K562 (cell line): ENCODE measurements around the gene ERMARD. TPM values are rescaled to one million over a fixed set of nuclear protein-coding genes. Genes with fewer than 3 reads are reported as not detected.
A peak's percentile ranks its signal among the peaks of the same experiment; 100 is the strongest.

Experiments used
- ATAC-seq: fragments of 200-7000 bp; cut with Tn5 transposase; 3 replicates; pipeline ENCODE4 v1.9.1; 2020; ENCODE audit warnings: moderate library complexity
- BruUV-seq: library from RNA; stranded (reverse); fragments of 400-500 nt; replicated peaks from 2 replicates; lab custom pipeline; 2021; lab: Mats Ljungman, UMichigan
- CTCF ChIA-PET: fragments of 300-600 bp; formaldehyde crosslinking; extraction: SDS; loops from one replicate; lab custom pipeline; 2021; ENCODE audit warnings: low intra/inter-chr PET ratio; lab: Yijun Ruan, JAX
- POLR2A ChIA-PET: fragments of 300-600, 350-650 bp; sonication (Branson Sonifier 250); formaldehyde crosslinking; extraction: SDS; loops from one replicate; lab custom pipeline; 2021; ENCODE audit warnings: antibody characterized with exemption, inconsistent platforms; lab: Yijun Ruan, JAX
- DNase-seq, 4 experiments: peaks; one replicate each; pipeline versions ENCODE4 v3.0.0 to v3.0.0-alpha.2; 2011 to 2018; ENCODE audit warnings: low spot score in 3 of 4, mixed read lengths in 3 of 4; ENCODE audit errors: extremely low read depth in 1 of 4
- FAIRE-seq: peaks from 2 replicates; lab custom pipeline; 2011; peaks lifted over from hg19 to GRCh38; lab: Jason Lieb, UNC
- H2AFZ ChIP-seq: 2 replicates; pipeline ENCODE4 v1.6.0; 2011; ENCODE audit warnings: low read depth, low read length, control low read depth, inconsistent platforms
- H3K27ac ChIP-seq: fragments of 200-600 bp; 3 replicates; pipeline ENCODE4 v1.8.0; 2011; ENCODE audit warnings: low read depth, mild to moderate bottlenecking, control low read depth, inconsistent platforms, low read length, moderate library complexity, mixed read lengths; ENCODE audit errors: extremely low read depth
- H3K27me3 ChIP-seq, 2 experiments: fragments of 300-600 bp in 1 of 2; 2 replicates in 1 of 2; 3 replicates in 1 of 2; pipeline versions ENCODE4 v1.6.0 to v1.8.0; 2011; ENCODE audit warnings: inconsistent platforms in 2 of 2, low read length in 2 of 2, mild to moderate bottlenecking in 1 of 2, mixed read lengths in 1 of 2, moderate library complexity in 1 of 2; ENCODE audit not compliant: control insufficient read depth in 2 of 2, insufficient read depth in 2 of 2
- H3K36me3 ChIP-seq: fragments of 300-600 bp; 3 replicates; pipeline ENCODE4 v1.8.0; 2011; ENCODE audit warnings: mild to moderate bottlenecking, low read length, inconsistent platforms; ENCODE audit not compliant: control insufficient read depth, insufficient read depth
- H3K4me1 ChIP-seq, 2 experiments: fragments of 200-600 bp in 1 of 2; replicated peaks in 1 of 2; 2 replicates in 1 of 2; 3 replicates in 1 of 2; pipeline versions ENCODE4 v1.5.1 to v1.8.0; 2011; ENCODE audit warnings: inconsistent platforms in 2 of 2, low read length in 2 of 2, mild to moderate bottlenecking in 1 of 2, mixed read lengths in 1 of 2, moderate library complexity in 1 of 2; ENCODE audit not compliant: control insufficient read depth in 2 of 2, insufficient read depth in 2 of 2
- H3K4me2 ChIP-seq: 2 replicates; pipeline ENCODE4 v1.6.1; 2011; ENCODE audit warnings: low read length, control low read depth, inconsistent platforms, mixed read lengths; ENCODE audit not compliant: insufficient read depth
- H3K4me3 ChIP-seq: fragments of 200-600 bp; sonication (generic), shearing (Covaris generic); 2 replicates; pipeline ENCODE4 v1.5.1; 2016; ENCODE audit warnings: control low read depth, inconsistent platforms
- H3K79me2 ChIP-seq: fragments of 200-600 bp; 3 replicates; pipeline ENCODE4 v1.8.0; 2011; ENCODE audit warnings: low read length, inconsistent platforms; ENCODE audit not compliant: control insufficient read depth, insufficient read depth
- H3K9ac ChIP-seq, 2 experiments: 2 replicates each; pipeline versions ENCODE4 v1.6.0 to v1.6.1; 2011; ENCODE audit warnings: low read depth in 2 of 2, low read length in 2 of 2, control low read depth in 1 of 2, inconsistent platforms in 1 of 2, mild to moderate bottlenecking in 1 of 2, mixed read lengths in 1 of 2; ENCODE audit not compliant: insufficient read depth in 1 of 2
- H3K9me1 ChIP-seq: one replicate; pipeline ENCODE4 v1.6.0; 2011; ENCODE audit warnings: inconsistent platforms, mild to moderate bottlenecking, low read length, moderate library complexity; ENCODE audit not compliant: control insufficient read depth, insufficient read depth
- H3K9me3 ChIP-seq: replicated peaks from 2 replicates; pipeline ENCODE4 v1.5.1; 2011; ENCODE audit warnings: low read depth, low read length, inconsistent platforms; ENCODE audit not compliant: control insufficient read depth, insufficient read depth
- H4K20me1 ChIP-seq: replicated peaks from 2 replicates; pipeline ENCODE4 v1.6.1; 2011; ENCODE audit warnings: low read length, inconsistent platforms, mixed read lengths; ENCODE audit not compliant: control insufficient read depth, insufficient read depth
- EZH2 ChIP-seq: IDR thresholded peaks from 2 replicates; pipeline ENCODE4 v1.6.1; 2012; ENCODE audit warnings: low read depth, mild to moderate bottlenecking, inconsistent platforms, low read length, borderline replicate concordance
- HNRNPLL ChIP-seq: fragments of 200-400 bp; formaldehyde crosslinking; IDR thresholded peaks from 2 replicates; pipeline ENCODE4 v1.6.1; 2017; ENCODE audit warnings: low read length, low read depth, mild to moderate bottlenecking; ENCODE audit not compliant: poor library complexity, severe bottlenecking
- NFE2 ChIP-seq: IDR thresholded peaks from 2 replicates; pipeline ENCODE4 v1.6.1; 2014; ENCODE audit warnings: antibody characterized with exemption, low read depth
- NFIC ChIP-seq: fragments of 450-650 bp; IDR thresholded peaks from 2 replicates; pipeline ENCODE4 v1.6.1; 2017; ENCODE audit warnings: mild to moderate bottlenecking, inconsistent platforms
- PHF21A ChIP-seq: fragments of 450-650 bp; IDR thresholded peaks from 2 replicates; pipeline ENCODE4 v1.6.1; 2017; ENCODE audit warnings: low read depth, borderline replicate concordance
- SRSF9 ChIP-seq: fragments of 200-400 bp; formaldehyde crosslinking; IDR thresholded peaks from 2 replicates; pipeline ENCODE4 v1.6.1; 2017; ENCODE audit warnings: low read depth, low read length, borderline replicate concordance
- ZNF282 ChIP-seq: sonication (generic); formaldehyde crosslinking; IDR thresholded peaks from 2 replicates; pipeline ENCODE4 v1.8.1; 2023; ENCODE audit warnings: missing genetic modification reagents
- ZNF561 ChIP-seq: fragments of 450-650 bp; formaldehyde crosslinking; conservative IDR thresholded peaks from 2 replicates; pipeline ENCODE4 v1.4.0; 2020; ENCODE audit warnings: mild to moderate bottlenecking, moderate library complexity
- WGBS: fragments of 100-300 bp; shearing (Covaris generic); methylation state at CpG from one replicate; pipeline ENCODE4 v1.1.6; 2016; ENCODE audit warnings: low coverage, mixed read lengths; ENCODE audit not compliant: insufficient coverage; ENCODE audit errors: missing lambda C conversion rate; 5-methylcytosine and 5-hydroxymethylcytosine counted together
- in situ Hi-C: fragments of 300-500 bp; cut with MboI; formaldehyde crosslinking; loops from 4 replicates; pipeline ENCODE4 v1.15.0; 2018; ENCODE audit warnings: inconsistent platforms, mixed read lengths
- intact Hi-C: fragments of 100-400 bp; cut with micrococcal nuclease; formaldehyde crosslinking; loops from 2 replicates; pipeline ENCODE4 v1.14.2; 2022
- polyA plus RNA-seq, 8 experiments: library from polyadenylated mRNA; depleted of rRNA in 4 of 8; stranded (reverse) in 5 of 8; unstranded in 3 of 8; fragments of >200 nt; fragmentation: Nextera tagmentation in 2 of 8; fragmentation: Illumina TruSeq in 1 of 8; extraction: Ambion mirVana in 2 of 8; extraction: Trizol in 1 of 8; gene quantifications; 2 replicates each; pipeline versions ENCODE4 v1.2.1 to v1.2.3, GENCODE V29; 2011 to 2014; ENCODE audit warnings: inconsistent platforms in 1 of 8, missing spikeins in 1 of 8
- total RNA-seq, 7 experiments: library from RNA; depleted of rRNA in 6 of 7; stranded (reverse); fragments of >200 nt in 6 of 7; fragmentation: Illumina TruSeq in 2 of 7; extraction: Trizol in 2 of 7; gene quantifications; 2 replicates each; pipeline versions ENCODE4 v1.2.1 to v1.2.3, GENCODE V29; 2011 to 2021; ENCODE audit warnings: low replicate concordance in 1 of 7
- TF ChIP-seq, protein P1 (sequence below), 2 experiments: fragments of 200-800 bp in 1 of 2; sonication (Bioruptor generic) in 1 of 2; sonication (generic) in 1 of 2; formaldehyde crosslinking in 1 of 2; IDR thresholded peaks in 1 of 2; conservative IDR thresholded peaks in 1 of 2; 2 replicates each; pipeline versions ENCODE4 v1.5.0 to v1.6.1; 2016 to 2020; ENCODE audit warnings: missing compliant biosample characterization in 1 of 2, missing genetic modification characterization in 1 of 2, missing genetic modification reagents in 1 of 2
- TF ChIP-seq, protein P2 (sequence below), 3 experiments: fragments of 200-800 bp in 1 of 3; sonication (Bioruptor generic) in 1 of 3; sonication (generic) in 1 of 3; formaldehyde crosslinking in 1 of 3; IDR thresholded peaks; 2 replicates each; pipeline versions ENCODE4 v1.6.1 to v1.8.0; 2016 to 2022; ENCODE audit warnings: mild to moderate bottlenecking in 2 of 3, missing compliant biosample characterization in 2 of 3, missing genetic modification characterization in 2 of 3, missing genetic modification reagents in 1 of 3
- TF ChIP-seq, protein P3 (sequence below): fragments of 450-650 bp; IDR thresholded peaks from 2 replicates; pipeline ENCODE4 v1.6.1; 2018; ENCODE audit not compliant: partially characterized antibody

ERMARD gene
- total and polyA plus RNA-seq, 9 of the 15 experiments (the other 6 are each of a cell fraction or from before 2014, with no cell fraction given), result 14.5 to 68.6 (median 27.7) TPM

GRCh38 chr6:169701954-169702839 lies 49.2 kb upstream of the ERMARD start, which contains the start of the genes C6orf120 and WDR27 (continued):
- TF ChIP-seq, protein P1, sequence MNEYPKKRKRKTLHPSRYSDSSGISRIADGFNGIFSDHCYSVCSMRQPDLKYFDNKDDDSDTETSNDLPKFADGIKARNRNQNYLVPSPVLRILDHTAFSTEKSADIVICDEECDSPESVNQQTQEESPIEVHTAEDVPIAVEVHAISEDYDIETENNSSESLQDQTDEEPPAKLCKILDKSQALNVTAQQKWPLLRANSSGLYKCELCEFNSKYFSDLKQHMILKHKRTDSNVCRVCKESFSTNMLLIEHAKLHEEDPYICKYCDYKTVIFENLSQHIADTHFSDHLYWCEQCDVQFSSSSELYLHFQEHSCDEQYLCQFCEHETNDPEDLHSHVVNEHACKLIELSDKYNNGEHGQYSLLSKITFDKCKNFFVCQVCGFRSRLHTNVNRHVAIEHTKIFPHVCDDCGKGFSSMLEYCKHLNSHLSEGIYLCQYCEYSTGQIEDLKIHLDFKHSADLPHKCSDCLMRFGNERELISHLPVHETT (CRISPR knock-in tag; conservative IDR thresholded peaks at IDR 0.05 in 1 of 2, IDR thresholded peaks at IDR 0.05 in 1 of 2), result peak in 1 of 2 experiments; percentile 85; a peak in 2 of 4 replicates
- TF ChIP-seq NFE2 (no peak), PHF21A (no peak)

DNA sequence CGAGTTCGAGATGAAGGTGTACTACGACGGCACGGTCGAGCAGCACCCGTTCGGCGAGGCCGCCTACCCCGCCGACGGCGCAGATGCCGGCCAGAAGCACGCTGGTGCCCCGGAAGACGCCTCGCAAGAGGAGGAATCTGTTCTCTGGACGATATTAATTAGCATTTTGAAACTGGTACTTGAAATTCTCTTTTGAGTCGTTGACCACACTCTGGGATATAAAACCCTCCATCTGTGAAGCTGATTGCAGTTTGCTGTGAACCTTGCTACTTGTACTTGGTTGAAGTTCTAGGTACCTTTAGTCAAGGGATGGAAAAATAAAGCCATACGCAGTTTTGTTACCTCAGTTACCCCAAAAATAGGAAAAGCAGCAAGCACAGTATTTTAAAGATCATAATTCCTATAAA lies 48.6 kb upstream of the ERMARD start:
- peaks cover 13 to 19% of the 10 kb centered on the region in 2 experiments; a peak in 4 of 5 replicates for H3K4me1 ChIP-seq
- under 1% methylated on average over 22 of the region's 22 CpGs for WGBS
- FAIRE-seq (no peak), ATAC-seq (no peak), DNase-seq (no peak)
- peak overlapping the region; percentile 86 for H2AFZ ChIP-seq
- no peaks in the 10 kb centered on the region for H3K9me3 ChIP-seq
- H3K9ac ChIP-seq, result peak overlapping the region; percentile 94 to 96
- H3K4me3 ChIP-seq, result peak overlapping the region; percentile 74
- peaks cover 62% of the 10 kb centered on the region for H3K36me3 ChIP-seq
- no peaks in the 10 kb centered on the region; the same call in none of the 2 replicates for H4K20me1 ChIP-seq
- H3K79me2 ChIP-seq, result peaks cover 68% of the 10 kb centered on the region
- H3K9me1 ChIP-seq, result no peaks in the 10 kb centered on the region
- H3K27ac ChIP-seq, result peak overlapping the region; percentile 90
- H3K27me3 ChIP-seq, result no peaks in the 10 kb centered on the region
- intact Hi-C loops, result loop anchor here (1.0 kb wide), 1 partner anchor 48 kb away; the partner anchor contains the start of genes DYNLT2 and ERMARD
- in situ Hi-C loops, result no loop called here
- no TSS peak for BruUV-seq
- ChIA-PET CTCF (no interaction called here), POLR2A (interaction anchor here (0.7 to 5.2 kb wide), 13 partner anchors 8 to 312 kb away, joined by 3 to 24 read pairs (median 7); no protein-coding TSS in a partner anchor)
- H3K4me2 ChIP-seq, result peak overlapping the region; percentile 95
- 0 out of 2 replicates have a peak, but pooled peaks have one; percentile 61 for TF ChIP-seq ZNF282 (CRISPR knock-in tag)
- TF ChIP-seq NFIC, result peak; percentile 54; the same call in 1 of the 2 replicates
- no peak for TF ChIP-seq ZNF561 (CRISPR knock-in tag)
- peak; percentile 72 for TF ChIP-seq HNRNPLL
- TF ChIP-seq, protein P2, sequence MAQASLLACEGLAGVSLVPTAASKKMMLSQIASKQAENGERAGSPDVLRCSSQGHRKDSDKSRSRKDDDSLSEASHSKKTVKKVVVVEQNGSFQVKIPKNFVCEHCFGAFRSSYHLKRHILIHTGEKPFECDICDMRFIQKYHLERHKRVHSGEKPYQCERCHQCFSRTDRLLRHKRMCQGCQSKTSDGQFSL (CRISPR knock-in tag; IDR thresholded peaks at IDR 0.05), result 0 out of 2 replicates have a peak, but pooled peaks have one; percentile 10
- TF ChIP-seq, protein P2 (tag; IDR thresholded peaks at IDR 0.05), result no peak
- TF ChIP-seq, protein P3, sequence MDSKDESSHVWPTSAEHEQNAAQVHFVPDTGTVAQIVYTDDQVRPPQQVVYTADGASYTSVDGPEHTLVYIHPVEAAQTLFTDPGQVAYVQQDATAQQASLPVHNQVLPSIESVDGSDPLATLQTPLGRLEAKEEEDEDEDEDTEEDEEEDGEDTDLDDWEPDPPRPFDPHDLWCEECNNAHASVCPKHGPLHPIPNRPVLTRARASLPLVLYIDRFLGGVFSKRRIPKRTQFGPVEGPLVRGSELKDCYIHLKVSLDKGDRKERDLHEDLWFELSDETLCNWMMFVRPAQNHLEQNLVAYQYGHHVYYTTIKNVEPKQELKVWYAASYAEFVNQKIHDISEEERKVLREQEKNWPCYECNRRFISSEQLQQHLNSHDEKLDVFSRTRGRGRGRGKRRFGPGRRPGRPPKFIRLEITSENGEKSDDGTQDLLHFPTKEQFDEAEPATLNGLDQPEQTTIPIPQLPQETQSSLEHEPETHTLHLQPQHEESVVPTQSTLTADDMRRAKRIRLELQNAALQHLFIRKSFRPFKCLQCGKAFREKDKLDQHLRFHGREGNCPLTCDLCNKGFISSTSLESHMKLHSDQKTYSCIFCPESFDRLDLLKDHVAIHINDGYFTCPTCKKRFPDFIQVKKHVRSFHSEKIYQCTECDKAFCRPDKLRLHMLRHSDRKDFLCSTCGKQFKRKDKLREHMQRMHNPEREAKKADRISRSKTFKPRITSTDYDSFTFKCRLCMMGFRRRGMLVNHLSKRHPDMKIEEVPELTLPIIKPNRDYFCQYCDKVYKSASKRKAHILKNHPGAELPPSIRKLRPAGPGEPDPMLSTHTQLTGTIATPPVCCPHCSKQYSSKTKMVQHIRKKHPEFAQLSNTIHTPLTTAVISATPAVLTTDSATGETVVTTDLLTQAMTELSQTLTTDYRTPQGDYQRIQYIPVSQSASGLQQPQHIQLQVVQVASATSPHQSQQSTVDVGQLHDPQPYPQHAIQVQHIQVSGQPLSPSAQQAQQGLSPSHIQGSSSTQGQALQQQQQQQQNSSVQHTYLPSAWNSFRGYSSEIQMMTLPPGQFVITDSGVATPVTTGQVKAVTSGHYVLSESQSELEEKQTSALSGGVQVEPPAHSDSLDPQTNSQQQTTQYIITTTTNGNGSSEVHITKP, result no peak
- TF ChIP-seq SRSF9, result no peak
- TF ChIP-seq EZH2, result no peak
